C4-2B (cell line): ENCODE measurements around the gene FHOD3.

Source experiments
- H3K27ac ChIP-seq: fragments of 450-650 bp; 2 replicates; pipeline ENCODE4 v1.5.1; 2017
- ZFX ChIP-seq: fragments of 450-650 bp; IDR thresholded peaks from 2 replicates; pipeline ENCODE4 v1.6.1; 2017
- TF ChIP-seq, protein P1 (sequence below): fragments of 450-650 bp; conservative IDR thresholded peaks from 2 replicates; pipeline ENCODE4 v1.5.1; 2017; ENCODE audit warnings: mild to moderate bottlenecking

FHOD3 gene

DNA sequence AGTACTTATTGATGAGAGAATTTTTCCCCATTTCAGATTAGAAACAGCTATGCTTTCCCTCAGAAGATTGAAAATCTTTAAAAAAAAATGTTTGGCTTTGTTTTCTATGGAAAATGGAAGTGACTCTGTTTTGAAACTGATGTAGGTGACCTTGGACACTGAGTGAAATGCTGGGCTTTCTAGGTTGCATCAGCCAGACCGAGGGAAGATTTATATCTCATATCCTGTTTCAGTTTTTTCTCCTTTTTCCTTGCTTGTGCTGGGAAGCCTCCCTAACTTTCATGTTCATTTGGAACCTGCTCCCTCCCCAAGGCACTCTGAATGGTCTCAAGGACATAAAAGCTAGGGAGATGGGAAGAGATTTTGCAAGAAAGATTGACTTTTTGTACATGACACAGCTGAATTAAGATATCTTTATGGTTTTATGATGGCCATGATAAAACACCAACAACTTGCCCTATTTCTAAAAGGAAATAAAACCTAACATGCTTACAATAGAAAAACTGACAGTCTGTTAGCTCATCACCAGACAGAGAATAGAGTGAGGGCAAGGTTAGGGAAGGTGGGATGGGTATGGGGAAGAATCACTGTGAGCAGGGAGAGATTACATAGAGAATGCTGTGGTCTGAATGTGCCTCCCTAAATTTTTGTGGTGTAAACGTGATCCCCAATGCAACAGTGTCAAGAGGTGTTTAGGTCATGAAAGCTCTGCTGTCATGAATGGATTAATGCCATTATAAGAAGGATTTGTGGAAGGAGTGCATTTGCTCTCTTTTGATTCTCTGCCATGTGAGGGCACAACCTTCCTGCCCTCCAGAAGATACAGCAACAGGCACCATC is 281.6 kb downstream of the FHOD3 start:
- no peak overlapping the region for H3K27ac ChIP-seq
- TF ChIP-seq ZFX, result no peak
- TF ChIP-seq, protein P1, sequence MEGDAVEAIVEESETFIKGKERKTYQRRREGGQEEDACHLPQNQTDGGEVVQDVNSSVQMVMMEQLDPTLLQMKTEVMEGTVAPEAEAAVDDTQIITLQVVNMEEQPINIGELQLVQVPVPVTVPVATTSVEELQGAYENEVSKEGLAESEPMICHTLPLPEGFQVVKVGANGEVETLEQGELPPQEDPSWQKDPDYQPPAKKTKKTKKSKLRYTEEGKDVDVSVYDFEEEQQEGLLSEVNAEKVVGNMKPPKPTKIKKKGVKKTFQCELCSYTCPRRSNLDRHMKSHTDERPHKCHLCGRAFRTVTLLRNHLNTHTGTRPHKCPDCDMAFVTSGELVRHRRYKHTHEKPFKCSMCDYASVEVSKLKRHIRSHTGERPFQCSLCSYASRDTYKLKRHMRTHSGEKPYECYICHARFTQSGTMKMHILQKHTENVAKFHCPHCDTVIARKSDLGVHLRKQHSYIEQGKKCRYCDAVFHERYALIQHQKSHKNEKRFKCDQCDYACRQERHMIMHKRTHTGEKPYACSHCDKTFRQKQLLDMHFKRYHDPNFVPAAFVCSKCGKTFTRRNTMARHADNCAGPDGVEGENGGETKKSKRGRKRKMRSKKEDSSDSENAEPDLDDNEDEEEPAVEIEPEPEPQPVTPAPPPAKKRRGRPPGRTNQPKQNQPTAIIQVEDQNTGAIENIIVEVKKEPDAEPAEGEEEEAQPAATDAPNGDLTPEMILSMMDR, result no peak

DNA sequence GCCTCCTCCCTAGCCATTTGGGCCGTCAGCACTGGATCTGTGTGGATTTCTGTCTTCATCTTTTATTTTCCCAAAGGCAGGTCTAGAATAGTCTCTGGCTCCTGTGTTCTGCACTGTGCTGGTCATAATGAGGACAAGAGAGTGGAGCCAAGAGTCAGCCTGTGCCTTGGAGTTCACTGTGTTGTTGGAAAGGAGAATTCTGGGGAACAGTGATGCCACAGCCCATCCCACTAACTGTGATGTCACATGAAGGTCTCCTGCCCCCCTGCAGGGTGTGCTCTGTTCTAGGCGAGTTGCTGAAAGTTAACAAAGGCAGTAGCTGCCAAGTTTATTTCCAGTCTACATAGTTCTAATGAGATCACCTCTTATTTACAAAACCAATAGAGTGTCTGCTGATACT is 282.8 kb downstream of the FHOD3 start:
- TF ChIP-seq, protein P1, result no peak
- TF ChIP-seq ZFX, result no peak
- H3K27ac ChIP-seq, result no peak overlapping the region

DNA sequence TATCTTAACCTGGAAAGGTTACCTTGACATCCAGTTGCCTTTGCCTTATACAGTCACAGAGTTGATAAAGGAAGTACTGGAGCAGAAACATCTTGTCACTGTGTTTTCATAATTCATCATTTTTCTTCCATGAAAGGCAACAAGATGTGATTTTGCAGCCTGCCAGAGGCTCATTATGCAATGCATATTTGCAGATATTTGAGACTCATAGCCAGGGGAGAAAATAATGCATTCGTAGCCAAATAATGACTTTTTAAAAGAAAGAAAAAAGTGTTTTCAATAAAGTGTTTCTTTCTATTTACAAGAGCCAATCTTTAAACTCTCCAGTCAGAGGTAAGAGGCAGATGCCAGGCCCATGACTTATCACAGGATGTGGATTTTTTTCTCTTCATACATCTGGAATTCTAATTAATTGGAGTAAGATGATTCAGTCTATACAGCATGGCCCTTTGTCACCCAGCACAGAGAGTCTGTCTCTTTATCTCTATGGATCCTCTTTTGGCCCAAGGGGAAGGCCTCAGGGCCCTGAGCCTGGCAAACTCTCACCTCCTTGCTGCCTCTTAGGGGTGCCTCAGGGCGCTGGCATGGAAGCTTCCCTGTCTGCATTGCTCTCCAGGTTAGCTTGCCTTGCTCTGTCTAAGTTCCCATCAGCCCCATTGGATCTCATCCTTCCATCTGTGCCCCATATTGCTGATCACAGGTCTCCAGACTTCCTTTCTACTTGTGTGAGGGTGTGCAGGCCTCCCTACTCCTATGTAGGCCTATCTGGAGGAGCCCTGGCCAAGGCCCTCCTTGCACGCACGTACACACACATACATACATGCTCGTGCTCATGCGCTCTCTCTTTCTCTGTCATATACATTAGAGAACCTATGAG is 283.6 kb downstream of the FHOD3 start:
- TF ChIP-seq, protein P1, result no peak
- no peak for TF ChIP-seq ZFX
- no peak overlapping the region for H3K27ac ChIP-seq

DNA sequence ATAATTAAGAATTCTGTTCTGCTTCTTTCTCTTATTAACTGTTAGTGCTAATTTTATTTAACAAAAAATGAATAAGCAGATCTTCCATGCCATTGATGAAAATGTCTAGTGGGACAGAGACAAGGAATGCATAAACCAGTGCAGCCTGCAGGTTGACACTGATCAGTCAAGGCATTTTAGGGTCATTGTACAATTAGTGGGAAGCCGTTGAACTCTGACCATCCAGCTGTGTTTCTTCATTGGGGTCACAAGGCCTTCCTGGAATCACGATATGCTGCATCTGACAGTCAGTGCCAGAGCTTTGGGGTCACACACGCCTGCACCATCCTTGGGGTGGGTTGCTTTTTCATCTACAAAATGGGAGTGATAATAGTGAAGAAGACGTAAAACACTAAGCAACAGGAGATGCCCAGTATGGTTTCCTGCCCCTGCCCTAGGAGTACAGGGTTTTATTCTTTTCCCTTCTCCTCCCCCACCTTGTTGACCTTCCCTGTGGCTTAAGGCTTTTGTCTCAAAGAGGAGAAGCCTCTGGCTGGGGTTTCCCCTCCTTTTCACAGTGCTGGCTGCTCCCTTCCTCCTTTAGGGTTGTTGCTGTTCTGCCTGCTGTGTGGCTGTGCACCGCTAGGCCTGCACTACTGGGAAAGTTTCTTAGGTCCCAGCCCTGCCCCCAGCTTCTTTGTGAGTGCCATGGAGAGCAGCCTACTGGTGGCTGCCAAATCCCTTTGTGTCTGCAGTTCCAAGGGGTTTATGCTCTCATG is 285.7 kb downstream of the FHOD3 start:
- TF ChIP-seq, protein P1, result no peak
- TF ChIP-seq ZFX, result no peak

DNA sequence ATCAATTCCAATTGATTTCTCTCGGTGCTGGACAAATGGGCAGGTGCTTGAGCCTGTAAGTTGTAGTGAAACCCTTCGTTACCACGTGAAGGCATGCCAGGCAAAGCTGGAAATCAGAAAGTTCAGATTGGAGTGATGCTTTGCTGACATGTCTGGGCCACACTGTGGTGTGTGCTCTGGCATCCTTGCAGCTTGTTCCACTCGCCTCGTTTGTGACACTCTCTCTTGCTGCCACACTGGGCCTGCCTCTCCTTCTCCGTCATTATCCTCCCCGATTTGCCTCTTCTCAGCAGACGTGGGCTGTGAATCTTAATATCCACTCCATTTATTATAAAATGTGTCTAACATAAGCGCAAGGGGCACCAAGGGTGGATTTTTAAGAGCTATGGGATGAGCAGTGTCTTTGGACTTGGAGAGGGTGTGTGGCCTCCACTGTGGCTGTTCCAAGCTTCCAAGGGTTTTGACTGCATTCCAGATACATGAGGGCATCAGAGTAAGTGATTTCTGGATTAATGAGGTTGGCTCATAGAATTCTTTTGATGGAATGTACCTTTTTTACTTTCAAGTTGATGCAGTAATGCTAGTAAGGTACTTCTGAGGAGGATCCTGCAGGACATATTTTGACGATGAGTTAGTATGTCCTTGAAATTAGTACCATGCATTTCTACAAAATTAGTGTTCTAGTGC is 292.5 kb downstream of the FHOD3 start:
- TF ChIP-seq, protein P1, result no peak
- no peak for TF ChIP-seq ZFX
- H3K27ac ChIP-seq, result no peak overlapping the region

More for the DNA sequence above, 285.7 kb downstream of the FHOD3 start:
- no peak overlapping the region for H3K27ac ChIP-seq

DNA sequence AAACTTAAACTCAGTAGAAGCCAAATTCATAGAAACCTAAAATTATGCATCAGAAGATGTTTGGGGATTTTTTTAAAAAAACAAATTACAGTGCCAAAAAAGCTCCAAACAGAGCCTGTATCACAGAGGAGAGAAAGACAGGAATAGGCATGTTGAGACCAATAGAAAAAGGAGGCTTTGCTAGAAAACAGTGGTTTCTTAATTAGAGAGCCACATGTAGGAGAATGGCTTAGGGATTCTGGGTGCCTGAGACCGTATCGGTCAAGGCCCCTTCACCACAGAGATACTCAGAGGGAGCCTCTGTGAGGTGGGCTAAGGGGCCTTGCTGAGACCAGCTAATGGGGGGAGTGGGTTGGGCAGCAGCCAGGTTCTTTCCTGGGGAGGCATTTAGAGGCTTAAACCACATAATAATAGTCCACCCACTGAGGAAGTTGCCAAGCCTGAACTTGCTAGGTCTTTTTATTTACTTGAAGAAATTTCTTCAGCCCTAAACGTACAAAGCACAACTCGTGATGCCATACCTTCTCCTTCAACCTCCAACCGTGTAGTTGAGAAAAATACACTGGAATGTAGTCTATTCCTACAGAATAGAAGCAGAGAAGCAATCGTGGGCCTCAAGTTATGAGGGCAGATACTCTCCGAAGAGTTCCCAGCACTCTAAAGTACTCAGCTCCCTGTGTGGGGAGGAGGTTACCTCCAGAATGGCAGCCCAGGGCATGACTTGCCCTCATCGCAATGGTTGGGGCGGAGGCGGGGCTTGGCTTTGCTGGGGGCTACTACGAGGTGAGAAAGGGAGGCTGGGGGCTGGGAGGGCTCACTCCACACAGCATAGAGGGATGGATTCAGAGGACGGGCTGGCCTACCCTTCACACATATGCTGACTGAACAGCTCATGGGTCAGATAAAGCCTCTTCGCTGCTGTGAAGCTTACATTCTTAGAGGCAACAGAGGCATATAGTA is 293.4 kb downstream of the FHOD3 start:
- TF ChIP-seq ZFX, result no peak
- TF ChIP-seq, protein P1, result no peak

More for the DNA sequence above, 293.4 kb downstream of the FHOD3 start:
- no peak overlapping the region for H3K27ac ChIP-seq
